T-helper 22 cell (primary cell): ENCODE measurements around the gene TFE3.
"Not testable (repeated sequence)": the region's sequence is repeated elsewhere in the genome, so short reads cannot be mapped to it uniquely, and the experiment has no call there.

Source experiments
- DNase-seq: peaks from one replicate; pipeline ENCODE4 v3.0.0-alpha.2; 2020; ENCODE audit warnings: low read depth

Gene TFE3

DNA sequence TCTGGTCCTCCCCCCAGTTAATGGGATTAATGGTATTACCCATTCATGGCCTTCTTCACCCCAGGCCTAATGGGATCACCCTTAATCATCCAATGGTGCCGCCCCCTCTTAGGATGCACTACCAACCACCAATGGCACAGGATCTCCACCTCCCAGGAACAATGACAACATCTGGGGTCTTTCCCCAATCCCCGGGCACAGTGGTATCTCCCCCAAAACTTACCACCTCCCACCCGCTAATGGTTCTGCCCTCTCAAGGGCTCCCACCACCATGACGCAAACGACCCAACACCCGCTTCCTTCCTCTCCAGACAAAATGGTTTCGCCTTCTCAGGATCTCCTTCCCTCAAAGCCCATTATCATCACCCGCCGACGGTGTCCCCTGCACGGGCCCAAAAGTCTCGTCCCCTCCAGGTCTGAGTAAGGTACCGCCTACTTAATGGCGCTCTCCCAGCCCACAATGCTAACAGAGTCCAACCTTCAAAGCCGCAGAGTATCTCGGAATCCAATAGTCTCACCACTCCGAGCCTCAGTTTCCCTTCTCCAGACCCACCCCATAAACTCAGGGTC, 41.6 kb downstream of the TFE3 start:
- DNase-seq, result peak; percentile 65

DNA sequence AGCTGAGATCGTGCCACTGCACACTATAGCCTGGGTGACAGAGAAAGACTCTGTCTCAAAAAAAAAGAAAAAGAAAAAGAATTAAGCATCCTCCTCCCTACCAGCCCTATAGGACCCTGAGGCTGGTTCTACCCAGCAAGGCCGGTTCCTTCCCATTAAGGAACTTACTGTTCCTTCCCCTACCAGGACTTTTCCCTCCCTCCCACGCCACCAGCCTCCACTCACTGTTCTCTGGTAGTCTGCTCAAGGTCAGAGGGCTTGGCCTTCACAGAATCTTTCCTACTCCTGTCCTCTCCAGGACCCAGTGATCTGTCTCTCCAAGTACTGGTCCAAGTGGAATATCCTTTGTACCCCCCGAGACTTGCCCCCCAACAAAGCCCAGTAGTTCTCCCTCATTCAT, 42.5 kb downstream of the TFE3 start:
- no peak for DNase-seq

DNA sequence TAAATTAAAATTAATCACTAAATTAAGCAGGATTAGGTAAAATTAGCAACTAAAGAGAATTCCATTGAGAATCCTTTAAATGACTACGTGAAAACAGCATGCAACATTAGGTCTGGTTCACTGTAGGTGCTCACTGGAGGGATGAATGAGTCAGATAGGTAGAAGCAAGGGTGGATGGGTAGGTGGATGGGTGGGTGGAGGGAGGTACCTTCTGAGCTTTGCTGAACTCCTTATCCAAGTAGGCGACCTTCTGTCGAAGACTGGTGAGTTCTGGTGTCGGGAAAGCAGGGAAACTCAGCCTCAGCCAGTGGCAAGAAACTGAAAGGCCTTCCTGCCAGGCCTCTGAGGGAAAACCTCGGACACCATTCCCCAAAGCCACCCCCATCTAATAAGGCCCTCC, 44.1 kb downstream of the TFE3 start:
- DNase-seq, result no peak

DNA sequence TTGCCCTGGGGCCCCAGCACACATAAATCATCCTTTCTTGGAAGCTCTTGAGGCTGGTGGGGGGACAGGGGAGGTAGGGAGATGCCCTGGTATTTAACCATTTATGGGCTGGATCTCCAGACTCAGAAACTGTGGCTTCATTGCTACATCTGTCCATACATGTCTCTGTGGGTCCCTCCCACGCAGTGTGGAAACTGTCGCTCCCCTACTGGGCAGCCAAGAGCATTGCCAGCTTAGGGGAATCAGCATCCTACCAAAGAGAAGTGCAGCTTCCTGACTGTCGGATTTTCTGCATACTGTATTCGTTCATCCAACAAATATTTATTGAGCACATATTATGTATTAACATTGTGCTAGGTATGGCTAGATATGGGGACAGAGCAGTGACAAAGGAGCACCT, 44.8 kb downstream of the TFE3 start:
- DNase-seq, result no peak

DNA sequence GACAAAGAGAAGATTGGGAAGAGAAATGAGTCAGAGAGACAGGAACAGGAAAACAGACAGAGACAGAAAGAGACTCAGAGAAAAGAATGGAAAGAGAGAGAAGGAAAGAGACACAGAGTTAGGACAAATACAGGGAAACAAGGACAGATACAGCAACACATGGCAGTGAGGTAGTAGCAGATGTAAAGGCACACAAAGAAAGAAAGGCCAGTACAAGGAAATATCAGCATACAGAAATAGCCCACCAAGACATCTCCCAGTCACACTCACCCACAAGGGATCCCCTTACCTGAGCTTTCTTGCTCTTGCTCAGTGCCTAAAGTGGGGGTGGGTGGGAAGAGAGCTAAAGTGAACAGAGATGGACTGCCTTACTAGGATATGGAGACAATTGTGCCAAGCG, 45.3 kb downstream of the TFE3 start:
- no peak for DNase-seq

DNA sequence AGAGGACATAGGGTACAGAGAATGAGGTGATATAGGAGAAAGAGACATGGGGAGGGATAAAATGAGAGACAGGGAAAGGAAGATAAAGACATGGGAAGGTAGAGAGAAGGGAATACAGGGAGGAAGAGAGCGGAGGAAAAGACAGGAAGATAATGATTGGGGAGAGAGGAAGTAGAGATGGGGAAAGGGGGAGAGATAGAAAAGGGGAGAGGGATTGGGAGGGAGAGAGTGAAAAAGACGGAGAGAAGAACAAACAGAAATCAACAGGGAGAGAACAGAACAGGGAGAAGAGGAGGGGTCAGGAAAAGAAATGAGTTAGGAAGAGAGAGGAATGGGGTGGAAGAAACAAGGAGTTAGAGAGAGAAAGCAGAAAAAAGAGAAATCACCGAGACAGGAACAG, 45.7 kb downstream of the TFE3 start:
- DNase-seq, result no peak

DNA sequence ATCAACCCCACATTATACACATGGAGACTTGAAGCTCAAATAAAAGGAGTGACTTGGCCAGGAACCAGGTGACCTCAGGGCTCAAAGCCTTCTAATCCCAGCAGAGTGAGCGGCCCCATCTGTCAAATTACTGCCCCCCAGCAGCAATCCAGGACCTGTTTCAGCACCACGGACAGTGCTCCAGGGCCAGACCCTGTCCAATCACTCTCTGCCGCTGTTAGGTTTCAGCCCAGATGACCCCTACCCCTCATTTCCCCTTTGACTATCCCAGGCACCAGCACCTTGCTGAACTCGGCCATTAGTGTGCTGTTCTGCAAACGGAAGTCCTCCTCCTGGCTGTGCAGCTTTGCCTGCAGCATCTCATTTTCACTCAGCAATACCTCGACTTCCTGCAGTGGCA, 46.2 kb downstream of the TFE3 start:
- no peak for DNase-seq

DNA sequence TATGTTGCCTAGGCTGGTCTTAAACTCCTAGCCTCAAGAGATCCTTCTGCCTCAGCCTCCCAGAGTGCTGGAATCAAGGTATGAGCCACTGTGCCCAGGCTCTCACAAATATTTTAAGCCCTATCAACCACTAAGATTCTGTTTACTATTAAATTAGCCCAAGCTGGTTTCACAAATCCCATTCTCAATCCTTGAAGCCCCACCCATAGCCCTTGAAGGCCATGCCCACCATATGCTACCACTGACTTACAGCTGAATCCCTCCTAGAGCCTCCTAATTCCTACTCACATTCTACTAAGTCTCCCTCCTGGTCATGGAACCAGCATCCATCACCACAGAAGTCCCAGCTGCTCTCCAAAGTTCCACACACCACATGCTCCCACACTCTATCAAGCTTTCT, 50.8 kb downstream of the TFE3 start:
- DNase-seq, result no peak

DNA sequence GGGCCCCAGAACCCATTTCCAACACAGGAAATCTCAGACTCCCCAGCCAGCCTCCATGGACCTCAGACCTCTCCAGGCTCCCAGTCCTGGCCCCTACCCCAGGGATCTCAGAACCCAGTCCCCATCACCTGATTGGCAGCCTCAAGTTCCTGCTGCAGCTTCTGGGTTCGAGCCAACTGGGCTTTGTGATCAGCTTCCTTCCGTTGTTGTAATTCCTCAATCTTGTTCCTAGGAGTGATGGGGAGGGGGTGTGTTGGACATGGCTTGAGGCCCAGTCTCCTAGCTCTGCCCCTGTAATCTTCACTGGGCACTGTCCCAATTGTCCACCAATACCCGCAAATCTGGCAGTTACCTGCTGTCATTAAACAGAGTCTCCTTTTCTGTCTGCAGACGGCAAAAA, 53.7 kb downstream of the TFE3 start:
- no peak for DNase-seq

DNA sequence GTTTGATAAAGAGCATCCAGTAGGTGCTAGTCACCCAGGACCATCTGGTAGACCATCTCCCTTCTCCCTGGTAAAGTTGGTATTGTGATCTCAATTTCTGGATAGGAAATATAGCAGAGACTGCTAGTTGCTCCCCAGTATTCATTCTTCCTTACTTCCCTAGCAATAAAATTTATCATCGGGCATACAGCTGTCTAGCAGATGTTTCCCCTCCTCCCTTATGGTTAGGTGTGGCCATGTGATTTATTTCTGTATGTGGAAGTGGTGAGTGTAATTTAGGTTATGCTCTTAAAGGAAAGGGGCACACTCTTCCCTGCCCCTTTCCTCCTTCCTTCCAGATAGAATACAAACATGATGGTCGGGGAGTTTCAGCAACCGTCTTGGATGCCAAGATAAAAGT, 59.3 kb downstream of the TFE3 start:
- DNase-seq, result no peak

DNA sequence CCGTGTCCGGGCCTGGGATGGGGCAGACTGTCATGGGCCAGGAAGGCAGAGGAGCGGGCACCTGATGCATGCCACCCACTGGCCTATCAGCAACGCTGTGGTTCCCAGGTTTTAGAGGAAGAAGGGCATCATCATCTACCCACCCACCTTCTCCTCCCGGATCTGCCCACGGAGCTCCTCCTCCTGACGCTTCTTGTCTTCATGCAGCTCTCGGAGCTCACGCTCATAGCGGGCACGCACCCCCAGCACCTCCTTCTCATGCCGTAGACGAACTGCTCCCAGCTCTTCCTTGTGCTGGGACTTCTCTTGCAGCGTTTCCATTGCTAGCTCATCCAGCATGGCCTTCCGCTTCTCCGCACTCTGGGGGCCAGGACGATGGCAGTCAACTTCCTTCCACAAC, 60.1 kb downstream of the TFE3 start:
- DNase-seq, result no peak

DNA sequence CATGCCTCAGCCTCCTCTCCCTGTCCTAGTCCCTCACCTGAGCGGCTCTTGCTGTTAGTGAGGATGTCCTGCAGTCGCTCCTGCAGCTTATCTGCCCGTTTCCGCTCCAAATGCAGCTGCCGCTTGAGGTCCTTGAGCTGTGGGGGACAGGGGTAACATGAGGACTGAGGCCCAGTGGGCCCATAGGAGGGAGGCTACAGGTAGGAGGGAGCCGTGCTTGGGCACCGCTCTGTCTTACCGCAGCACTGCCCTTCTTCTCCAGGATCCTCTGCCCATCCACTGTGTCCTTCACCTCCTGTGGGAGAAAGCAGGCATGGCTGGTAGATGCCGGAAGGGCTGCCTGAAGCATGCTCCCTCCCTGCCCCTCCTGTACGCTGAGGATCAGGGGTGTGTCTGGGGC, 62.0 kb downstream of the TFE3 start:
- no peak for DNase-seq

DNA sequence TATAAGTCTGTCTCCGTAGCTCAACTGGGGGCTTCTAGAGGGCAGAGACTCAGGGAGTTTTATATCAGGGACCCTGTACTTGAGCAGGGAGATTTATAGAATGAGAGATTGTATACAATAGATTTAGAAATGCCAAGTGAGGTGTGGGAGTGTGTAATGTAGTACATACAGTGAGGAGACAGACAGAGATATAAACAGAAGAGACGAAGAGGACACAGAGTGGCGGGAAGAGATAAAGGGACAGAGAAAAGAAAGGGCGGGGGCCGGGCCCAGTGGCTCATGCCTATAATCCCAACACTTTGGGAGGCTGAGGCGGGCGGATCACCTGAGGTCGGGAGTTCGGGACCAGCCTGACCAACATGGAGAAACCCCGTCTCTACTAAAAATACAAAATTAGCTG, 62.8 kb downstream of the TFE3 start:
- not testable (repeated sequence) for DNase-seq
